Renal pelvis (tissue), 4 donors: ENCODE measurements around the gene DYNC2H1. TPM values are rescaled to one million over a fixed set of nuclear protein-coding genes. Genes with fewer than 3 reads are reported as not detected.
A peak's percentile ranks its signal among the peaks of the same experiment; 100 is the strongest.
"Not testable (repeated sequence)": the region's sequence is repeated elsewhere in the genome, so short reads cannot be mapped to it uniquely, and the experiment has no call there.

Source experiments
- DNase-seq: peaks from one replicate; pipeline ENCODE4 v3.0.0-alpha.2; 2013
- polyA plus RNA-seq, 3 donors: library from polyadenylated mRNA; unstranded; fragments of 120-200 nt; gene quantifications; one replicate each; pipeline ENCODE4 v1.2.1, GENCODE V29; 2013; ENCODE audit not compliant: insufficient read length in 3 of 3

DYNC2H1 gene
- polyA plus RNA-seq, 3 donors: 35.3 to 44.6 (median 44.6) TPM

- DNase-seq: no peak
Measured at GRCh38 chr11:103110391-103110790, 1.2 kb downstream of the DYNC2H1 start.

- DNase-seq: no peak
Measured at GRCh38 chr11:103111400-103111799, 2.2 kb downstream of the DYNC2H1 start.

GRCh38 chr11:103112364-103112763 is 3.1 kb downstream of the DYNC2H1 start:
- DNase-seq: no peak

GRCh38 chr11:103114836-103115235 is 5.6 kb downstream of the DYNC2H1 start:
- DNase-seq: no peak

- DNase-seq: no peak
Measured at GRCh38 chr11:103125462-103125861, 16.2 kb downstream of the DYNC2H1 start.

GRCh38 chr11:103141986-103142385 is 32.8 kb downstream of the DYNC2H1 start:
- not testable (repeated sequence) for DNase-seq

- DNase-seq: no peak
Measured at GRCh38 chr11:103147627-103148026, 38.4 kb downstream of the DYNC2H1 start.

- no peak for DNase-seq
Measured at GRCh38 chr11:103157542-103157941, 48.3 kb downstream of the DYNC2H1 start.

- no peak for DNase-seq
Measured at GRCh38 chr11:103164093-103164796, 55.0 kb downstream of the DYNC2H1 start.

- no peak for DNase-seq
Measured at GRCh38 chr11:103167166-103167565, 57.9 kb downstream of the DYNC2H1 start.

GRCh38 chr11:103170865-103171264 is 61.6 kb downstream of the DYNC2H1 start:
- DNase-seq: no peak

- no peak for DNase-seq
Measured at GRCh38 chr11:103175461-103176129, 66.4 kb downstream of the DYNC2H1 start.

GRCh38 chr11:103183981-103184611 is 74.9 kb downstream of the DYNC2H1 start:
- no peak for DNase-seq

GRCh38 chr11:103202048-103202651 is 92.9 kb downstream of the DYNC2H1 start:
- DNase-seq: peak; percentile 9

- DNase-seq: no peak
Measured at GRCh38 chr11:103210543-103210942, 101.3 kb downstream of the DYNC2H1 start.

GRCh38 chr11:103215812-103216211 is 106.6 kb downstream of the DYNC2H1 start:
- DNase-seq: no peak

- DNase-seq: no peak
Measured at GRCh38 chr11:103220133-103220532, 110.9 kb downstream of the DYNC2H1 start.

GRCh38 chr11:103222806-103223205 is 113.6 kb downstream of the DYNC2H1 start:
- DNase-seq: no peak

- DNase-seq: no peak
Measured at GRCh38 chr11:103228807-103229206, 119.6 kb downstream of the DYNC2H1 start.

GRCh38 chr11:103234974-103235373 is 125.7 kb downstream of the DYNC2H1 start:
- DNase-seq: no peak

GRCh38 chr11:103241574-103241973 is 132.3 kb downstream of the DYNC2H1 start:
- no peak for DNase-seq

GRCh38 chr11:103254123-103254522 is 144.9 kb downstream of the DYNC2H1 start:
- DNase-seq: no peak

- DNase-seq: no peak
Measured at GRCh38 chr11:103257360-103257759, 148.1 kb downstream of the DYNC2H1 start.
